Measurements from ENCODE around the gene GALNT6.

The GALNT6 gene

DNA sequence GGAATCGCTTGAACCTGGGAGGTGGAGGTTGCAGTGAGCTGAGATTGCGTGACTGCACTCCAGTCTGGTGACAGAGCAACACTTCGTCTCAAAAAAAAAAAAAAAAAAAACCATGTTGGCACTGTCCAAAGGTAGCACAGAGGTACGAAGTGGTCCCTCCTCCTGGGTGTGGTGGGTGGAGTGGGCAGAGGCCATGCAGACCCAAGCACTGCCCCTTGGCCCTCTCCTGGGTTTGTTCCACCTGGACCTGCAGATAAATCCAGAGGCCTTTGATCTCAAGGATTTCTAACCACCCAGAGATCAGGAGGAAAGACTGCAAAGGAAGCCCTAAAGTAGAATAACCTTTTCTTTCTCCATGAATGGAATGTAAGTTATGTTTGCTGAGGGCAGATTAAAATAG lies 8.7 kb upstream of the GALNT6 start:
- no peak for DNase-seq (ENCODE audit: insufficient read length, low spot score)
- no peak for FAIRE-seq
- TF ChIP-seq, protein P1, sequence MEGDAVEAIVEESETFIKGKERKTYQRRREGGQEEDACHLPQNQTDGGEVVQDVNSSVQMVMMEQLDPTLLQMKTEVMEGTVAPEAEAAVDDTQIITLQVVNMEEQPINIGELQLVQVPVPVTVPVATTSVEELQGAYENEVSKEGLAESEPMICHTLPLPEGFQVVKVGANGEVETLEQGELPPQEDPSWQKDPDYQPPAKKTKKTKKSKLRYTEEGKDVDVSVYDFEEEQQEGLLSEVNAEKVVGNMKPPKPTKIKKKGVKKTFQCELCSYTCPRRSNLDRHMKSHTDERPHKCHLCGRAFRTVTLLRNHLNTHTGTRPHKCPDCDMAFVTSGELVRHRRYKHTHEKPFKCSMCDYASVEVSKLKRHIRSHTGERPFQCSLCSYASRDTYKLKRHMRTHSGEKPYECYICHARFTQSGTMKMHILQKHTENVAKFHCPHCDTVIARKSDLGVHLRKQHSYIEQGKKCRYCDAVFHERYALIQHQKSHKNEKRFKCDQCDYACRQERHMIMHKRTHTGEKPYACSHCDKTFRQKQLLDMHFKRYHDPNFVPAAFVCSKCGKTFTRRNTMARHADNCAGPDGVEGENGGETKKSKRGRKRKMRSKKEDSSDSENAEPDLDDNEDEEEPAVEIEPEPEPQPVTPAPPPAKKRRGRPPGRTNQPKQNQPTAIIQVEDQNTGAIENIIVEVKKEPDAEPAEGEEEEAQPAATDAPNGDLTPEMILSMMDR (IDR thresholded peaks at IDR 0.05; ENCODE audit: insufficient read depth, missing control alignments): no peak

DNA sequence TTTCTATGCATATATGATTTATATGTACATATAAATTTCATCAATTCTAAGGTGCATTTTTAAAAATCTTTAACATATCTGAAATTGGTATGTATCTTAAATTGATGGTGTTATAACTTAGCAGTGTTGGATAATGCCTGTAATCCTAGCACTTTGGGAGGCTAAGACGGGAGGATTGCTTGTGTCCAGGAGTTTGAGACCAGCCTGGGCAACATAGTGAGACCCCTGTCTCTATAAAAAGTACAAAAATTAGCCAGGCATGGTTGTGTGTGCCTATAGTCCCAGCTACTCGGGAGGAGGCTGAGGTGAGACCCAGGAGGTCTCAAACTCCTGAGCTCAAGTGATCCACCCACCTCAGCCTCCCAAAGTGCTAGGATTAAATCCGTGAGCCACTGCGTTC lies 6.5 kb upstream of the GALNT6 start:
- no peak for DNase-seq (ENCODE audit: insufficient read length, low spot score)
- FAIRE-seq: no peak
- TF ChIP-seq, protein P1 (IDR thresholded peaks at IDR 0.05; ENCODE audit: insufficient read depth, missing control alignments): no peak

DNA sequence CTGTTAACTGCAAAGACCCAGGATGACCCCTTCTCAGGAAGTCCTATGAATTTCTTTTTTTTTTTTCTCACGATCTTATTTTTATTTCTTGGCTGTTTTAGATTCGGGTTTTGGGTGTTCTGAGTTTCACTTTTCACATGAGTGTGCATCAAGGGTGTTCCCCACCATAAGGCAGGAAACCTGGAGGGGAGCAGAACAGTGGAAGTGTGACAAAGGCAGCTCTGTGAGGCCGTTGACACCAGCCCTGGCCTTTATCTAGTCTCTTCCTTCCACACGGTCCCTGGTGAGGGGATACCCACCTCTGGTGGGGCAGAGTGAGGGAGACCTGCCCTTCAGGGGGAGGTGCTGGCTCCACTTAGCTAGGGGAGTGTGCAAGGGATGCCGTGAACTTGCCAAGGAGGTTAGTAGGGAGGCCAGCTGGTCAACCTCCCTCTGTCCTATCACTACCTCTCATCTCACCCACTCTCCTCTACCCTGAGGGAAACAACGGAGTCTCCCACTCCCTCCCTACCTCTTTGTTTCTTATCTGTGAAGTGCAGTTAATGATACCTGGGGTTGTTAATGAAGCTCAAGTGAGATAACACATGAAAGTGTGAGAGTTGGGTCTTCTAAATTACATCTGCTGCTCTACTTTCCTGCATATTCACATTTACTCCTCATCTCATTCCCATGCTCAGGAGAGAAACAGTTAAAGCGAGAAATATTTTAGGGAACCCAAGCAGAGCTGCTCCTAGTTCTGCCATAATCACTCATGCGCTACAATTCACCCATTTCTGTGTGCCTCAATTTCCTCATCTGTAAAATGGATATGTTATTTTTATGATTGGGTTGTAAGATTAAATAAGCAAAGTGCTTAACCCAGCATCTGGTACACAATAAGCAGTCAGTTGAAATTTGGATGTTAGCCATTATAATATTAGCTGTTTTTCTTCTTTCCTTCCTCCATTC lies 4.4 kb upstream of the GALNT6 start:
- TF ChIP-seq, protein P1 (IDR thresholded peaks at IDR 0.05; ENCODE audit: insufficient read depth, missing control alignments): no peak
- DNase-seq (ENCODE audit: insufficient read length, low spot score) (no peak), FAIRE-seq (no peak)

DNA sequence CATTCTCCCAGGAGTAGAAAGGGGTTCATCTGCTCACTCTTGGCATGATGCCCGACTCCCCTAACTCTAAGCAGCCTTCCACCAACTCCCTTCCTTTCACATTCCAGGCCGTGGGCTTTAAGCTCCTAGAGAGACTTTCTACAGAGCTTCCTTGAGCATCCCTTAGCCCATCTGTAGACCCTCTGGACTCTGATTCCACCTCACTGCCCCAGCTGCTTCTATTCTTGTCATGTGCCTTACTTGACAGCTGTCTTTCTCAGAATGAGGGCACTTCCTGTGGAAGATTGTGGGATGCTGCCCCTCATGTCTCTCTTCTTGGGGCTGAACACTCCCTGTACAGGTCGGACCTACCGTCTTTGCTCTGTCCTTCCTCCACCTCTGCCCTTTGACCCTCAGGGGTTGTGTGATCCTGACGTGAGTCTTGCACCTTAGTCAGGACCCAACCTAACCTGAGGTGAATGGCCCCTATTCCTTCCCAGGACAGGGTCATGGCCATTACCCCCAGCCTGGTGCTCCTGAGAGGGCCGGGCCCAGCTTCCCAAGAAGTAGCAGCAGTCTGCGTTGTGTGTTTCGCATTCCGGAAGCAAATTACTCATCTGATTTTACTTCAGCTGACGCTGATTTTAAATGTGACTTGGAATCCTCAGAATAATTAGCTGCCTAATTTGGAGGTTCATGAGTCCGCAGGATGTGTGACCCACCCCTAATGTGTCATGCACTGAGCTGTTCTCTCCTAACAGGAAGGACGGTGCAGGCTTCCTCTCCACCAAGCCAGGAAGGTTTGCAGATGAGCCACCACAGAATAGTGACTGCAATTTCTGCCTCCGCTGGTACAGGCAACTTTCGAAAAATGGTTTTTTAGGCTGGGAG lies 2.7 kb upstream of the GALNT6 start:
- FAIRE-seq (no peak), DNase-seq (ENCODE audit: insufficient read length, low spot score) (no peak)
- TF ChIP-seq, protein P1 (IDR thresholded peaks at IDR 0.05; ENCODE audit: insufficient read depth, missing control alignments): no peak

DNA sequence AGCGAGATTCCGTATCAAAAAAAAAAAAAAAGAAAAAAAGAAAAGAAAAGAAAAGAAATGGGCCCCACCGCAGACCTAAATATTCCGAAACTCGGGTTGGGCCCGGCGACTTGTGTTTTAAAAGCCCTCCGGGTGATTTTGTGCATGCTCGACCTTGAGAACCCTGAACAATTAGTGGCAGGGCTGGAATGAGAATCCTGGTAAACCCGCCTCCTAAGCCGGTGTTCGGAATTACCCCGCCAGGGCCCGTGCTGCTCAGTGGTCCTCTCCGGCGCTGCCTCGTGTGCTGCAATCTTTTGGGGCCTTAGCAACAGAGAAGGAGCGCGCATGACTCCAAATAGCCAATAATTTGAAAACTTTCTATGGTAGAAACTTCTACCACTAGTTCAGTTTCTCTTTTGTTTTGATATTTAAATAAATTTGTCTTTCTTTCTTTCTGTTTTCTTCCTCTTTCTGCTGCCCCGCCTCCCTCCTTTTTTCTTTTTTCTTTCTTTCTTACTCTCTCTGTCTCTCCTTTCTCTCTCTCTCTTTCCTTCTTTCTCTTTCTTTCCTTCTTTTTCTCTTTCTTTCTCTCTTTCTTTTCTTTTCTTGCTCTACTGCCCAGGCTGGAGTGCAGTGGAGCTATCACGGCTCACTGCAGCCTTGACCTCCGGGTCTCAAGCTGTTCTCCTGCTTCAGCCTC lies 1.5 kb upstream of the GALNT6 start:
- FAIRE-seq (no peak), DNase-seq (ENCODE audit: insufficient read length, low spot score) (no peak)
- TF ChIP-seq, protein P1 (IDR thresholded peaks at IDR 0.05; ENCODE audit: insufficient read depth, missing control alignments): no peak

DNA sequence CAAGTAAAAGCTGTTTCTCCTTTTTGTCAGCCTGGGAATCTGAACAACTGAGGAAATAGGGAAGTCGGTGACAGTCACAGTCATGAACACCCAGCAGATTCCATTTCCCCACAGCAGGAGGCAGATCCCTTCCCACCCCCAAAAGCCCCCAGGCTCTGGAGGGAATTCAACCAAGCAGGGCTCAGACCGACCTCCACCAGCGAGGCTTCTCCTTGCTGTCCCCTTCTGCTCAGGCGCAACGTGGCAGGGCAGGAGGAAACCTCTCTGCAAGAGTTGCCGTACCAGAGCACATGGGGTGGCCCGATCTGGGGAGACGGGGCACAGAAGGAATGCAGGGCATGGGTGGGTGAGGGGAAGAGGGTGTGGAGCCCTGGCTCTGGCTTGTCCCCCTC lies 319 bp downstream of the GALNT6 start:
- FAIRE-seq (no peak), DNase-seq (ENCODE audit: insufficient read length, low spot score) (no peak)
- TF ChIP-seq, protein P1 (IDR thresholded peaks at IDR 0.05; ENCODE audit: insufficient read depth, missing control alignments): no peak

Measured in D721Med (cell line).